Raji (cell line): ENCODE data around the gene SCYGR1.

Experiments used
- POLR2A ChIP-seq: IDR thresholded peaks from 2 replicates; pipeline ENCODE4 v1.6.1; 2011; ENCODE audit warnings: low read depth, low read length, control low read depth; ENCODE audit not compliant: insufficient read depth

Gene SCYGR1

GRCh38 chr2:227411320-227411989 lies 23.7 kb upstream of the SCYGR1 start:
- no peak for TF ChIP-seq POLR2A

DNA sequence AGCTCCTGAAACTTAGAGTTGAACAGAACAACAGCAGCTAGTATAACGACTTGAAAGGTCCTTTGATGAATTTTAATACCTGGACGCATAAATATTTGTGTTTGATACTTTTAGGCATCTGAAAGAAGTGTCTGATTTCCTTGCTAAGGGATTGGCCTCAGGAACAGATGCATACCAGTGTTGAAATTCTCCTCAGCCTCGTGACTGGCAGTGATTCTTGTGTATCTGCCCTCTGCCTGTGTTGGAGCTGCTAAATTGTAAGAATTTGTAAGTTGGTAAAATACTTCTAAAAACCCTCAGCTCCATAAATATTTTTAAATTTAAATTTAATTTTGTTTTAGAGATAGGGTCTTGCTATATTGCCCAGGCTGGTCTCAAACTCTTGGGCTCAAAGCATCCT lies 22.4 kb upstream of the SCYGR1 start:
- TF ChIP-seq POLR2A: no peak

DNA sequence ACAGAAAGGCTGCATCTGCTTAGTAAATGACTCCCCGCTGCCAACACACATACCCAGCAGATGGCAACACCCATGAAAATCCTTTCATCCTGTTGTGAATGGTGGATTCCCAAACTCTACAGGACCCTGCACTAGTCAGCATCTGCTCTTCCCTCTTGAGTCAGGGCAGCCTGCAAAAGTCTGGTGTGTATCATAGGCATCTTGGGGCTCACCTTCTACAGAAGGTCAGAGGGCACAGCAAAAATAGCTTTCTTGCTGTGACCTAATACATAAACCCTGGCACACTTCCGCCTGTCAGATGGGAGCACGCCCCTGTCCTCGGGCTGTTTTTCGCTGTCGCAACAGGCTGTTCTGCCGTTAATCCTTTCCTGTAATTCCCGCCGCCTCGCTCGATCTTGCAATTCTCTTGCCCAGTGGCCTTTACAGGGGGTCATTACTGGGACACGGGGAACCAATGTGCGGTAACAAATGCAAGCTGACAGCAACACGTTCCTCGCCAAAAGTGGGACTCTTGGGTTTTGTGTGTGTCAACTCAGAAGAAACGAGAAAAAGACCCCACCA lies 19.9 kb upstream of the SCYGR1 start:
- TF ChIP-seq POLR2A: no peak

DNA sequence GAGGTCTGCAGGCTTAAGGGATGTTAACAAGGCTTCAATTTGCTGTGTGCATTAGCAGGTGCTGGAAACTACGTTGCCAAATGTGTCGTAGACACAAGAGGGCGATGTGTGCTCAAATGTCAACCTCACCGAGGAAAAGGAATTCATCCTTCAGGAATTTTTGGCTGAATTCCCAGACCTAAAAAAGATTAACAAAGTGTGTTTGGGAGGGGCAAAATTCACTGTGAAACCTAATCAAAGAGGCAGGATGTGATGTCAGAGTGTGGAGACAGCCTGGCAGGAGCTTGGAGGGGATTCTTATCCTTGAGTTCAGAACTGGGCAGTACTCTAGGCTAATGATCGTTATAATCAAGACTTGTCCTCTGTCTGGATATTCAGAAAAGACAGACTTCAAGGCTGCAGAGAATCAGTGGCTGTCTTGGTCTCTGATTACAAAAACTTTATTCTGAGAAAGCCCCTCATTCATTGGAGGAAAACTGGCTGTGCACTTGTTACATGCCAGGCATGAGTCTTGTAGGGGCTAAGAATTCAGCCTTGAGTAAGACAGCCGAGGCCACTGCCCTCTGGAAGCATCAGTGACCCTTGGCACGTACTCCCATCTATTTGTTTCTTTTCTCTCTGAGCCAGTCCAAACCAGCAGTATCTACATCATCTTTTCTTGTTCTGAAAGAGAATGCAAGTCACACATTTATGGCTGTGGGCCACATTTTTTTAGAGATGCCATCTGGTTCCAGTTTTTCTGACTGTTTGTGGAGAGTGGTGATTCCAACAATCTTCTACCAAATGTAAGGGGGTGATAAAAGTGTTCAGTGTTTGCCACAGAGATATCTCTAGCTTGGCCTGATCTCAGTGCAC lies 18.7 kb upstream of the SCYGR1 start:
- TF ChIP-seq POLR2A: no peak

GRCh38 chr2:227404585-227405271 lies 17.0 kb upstream of the SCYGR1 start:
- TF ChIP-seq POLR2A: no peak

DNA sequence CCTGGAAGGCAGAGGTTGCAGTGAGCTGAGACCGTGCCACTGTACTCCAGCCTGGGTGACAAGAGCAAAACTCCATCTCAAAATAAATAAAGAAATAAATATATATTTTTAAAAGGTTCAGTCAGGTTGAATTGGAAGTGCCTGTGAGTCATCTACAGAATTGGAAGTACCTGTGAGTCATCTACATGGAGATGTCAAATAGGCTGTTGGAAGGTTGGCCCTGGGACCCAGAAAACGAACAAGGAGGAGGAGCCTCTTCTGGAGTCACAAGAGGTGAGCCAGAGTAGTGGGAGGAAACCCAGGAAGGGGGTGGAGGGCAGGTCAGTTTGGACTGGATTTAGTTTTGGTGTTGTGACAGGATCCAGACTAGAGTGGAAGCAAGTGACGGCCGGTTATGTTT lies 15.2 kb upstream of the SCYGR1 start:
- TF ChIP-seq POLR2A: no peak

- no peak for TF ChIP-seq POLR2A
Observed at GRCh38 chr2:227402321-227402720, 14.6 kb upstream of the SCYGR1 start.

DNA sequence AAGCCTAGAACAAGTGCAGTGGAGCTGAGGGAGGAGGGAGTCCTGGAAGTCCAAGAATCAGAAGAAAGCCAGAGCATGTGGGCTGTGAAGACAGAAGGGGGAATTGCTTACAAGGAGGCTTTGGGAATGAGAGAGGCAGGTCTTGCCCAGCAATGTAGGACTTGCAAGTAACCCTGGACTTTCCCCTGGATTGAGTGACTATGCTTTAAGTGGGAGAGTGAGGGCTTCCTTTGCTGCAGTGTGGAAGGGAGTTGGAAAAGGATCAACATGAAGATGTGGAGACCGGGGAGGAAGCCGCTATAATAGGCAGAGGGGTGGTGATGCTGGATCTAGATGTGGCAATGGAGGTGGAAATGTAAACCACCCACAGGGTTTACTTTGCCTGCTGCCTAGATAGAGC lies 13.8 kb upstream of the SCYGR1 start:
- TF ChIP-seq POLR2A: no peak

DNA sequence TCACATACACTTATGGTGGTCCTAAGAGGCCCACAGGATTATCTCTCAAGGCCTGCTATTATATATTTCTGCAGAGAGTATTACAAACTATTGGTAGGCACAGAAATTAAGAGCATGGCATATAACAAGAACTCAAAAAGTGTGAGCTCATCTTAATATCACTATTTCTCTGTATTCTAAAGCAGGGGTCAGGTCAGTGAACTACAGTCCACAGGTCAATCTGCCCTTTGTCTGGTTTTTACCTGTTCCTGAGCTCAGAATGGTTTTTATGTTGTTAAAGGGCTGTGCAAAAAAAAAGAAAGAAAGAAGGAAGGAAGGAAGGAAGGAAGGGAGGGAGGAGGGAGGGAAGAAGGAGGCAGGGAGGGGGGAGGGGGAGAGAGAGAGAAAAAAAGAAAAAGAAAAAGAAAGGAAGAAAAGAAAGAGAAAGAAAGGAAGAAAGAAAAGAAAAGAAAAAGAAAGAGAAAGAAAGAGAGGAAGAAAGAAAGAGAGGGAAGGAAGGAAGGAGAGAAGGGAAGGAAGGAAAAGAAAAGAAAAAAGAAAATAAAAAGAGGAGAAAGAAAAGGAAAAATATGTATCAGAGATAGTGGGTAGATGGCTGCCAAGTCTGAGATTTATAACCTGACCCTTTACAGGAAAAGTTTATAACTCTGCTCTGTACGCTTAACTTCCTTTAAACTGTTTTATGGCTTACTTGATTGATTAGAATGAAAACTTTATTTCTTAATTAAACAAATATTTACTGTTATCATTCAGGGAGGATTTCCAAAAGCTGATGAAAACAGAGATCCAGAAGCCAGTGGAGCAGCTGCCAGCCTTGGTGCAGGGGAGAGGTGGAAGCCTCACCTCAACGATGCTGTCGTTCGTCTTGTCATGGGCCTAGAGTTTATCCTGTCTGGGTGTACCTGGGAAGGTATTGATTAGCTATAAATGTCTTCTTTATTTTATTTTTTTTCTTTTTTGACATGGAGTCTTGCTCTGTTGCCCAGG lies 11.2 kb upstream of the SCYGR1 start:
- no peak for TF ChIP-seq POLR2A

DNA sequence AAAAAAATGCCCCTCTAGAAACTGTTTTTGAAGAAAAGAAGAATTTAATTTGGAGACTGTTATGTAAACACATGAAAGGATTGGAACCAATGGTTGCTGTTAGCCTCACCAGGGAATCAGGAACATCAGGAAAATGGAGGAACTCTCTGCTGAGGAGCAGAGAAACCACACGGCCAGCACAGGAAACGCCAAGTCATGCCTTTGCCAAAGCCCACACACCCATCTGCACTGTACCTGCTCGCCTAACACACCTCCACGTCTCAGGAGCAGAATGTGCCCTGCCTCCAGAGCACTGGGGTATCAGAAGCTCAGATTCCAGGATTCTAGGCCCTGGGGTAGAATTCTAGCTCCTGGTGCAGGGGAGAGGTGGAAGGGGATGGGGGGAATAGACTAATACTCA lies 9.8 kb upstream of the SCYGR1 start:
- TF ChIP-seq POLR2A: no peak

- TF ChIP-seq POLR2A: no peak
Observed at GRCh38 chr2:227395556-227395955, 7.8 kb upstream of the SCYGR1 start.

GRCh38 chr2:227394401-227394800 lies 6.7 kb upstream of the SCYGR1 start:
- TF ChIP-seq POLR2A: no peak

DNA sequence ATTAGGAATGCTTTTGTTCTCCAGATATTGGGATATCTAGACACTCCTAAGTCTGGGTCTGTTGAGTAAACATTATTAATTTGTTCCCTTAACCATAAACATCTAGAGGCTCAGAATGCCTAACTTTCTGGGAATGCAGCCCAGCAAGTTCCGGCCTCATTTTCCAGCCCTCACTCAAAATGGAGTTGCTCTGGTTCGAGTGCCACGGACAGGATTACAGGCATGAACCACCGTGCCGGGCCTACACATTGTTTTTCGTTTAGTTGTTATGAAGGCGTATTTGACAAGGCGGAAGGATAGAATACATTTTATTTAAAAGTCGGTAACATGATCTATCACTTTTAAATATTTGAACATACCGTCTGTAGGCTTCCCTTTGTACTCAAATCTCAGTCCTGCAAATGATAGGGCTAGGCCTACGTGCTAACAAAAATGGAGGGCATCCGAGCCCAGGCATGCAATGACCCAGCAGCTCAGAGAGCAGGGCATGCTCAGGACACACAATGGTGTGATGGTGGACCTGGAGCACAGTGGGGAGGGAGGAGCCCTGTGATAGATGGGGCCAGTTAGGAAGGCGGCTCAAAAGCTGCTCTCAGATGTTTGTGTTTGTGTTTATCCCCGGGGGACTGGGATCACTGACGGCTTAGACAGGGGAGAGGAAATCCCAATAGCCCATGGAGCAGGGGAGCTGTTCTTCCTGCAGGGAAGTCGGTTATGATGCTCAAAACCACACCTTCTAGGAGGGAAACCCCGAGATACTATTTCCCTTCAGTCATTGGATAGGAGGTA lies 2.9 kb upstream of the SCYGR1 start:
- no peak for TF ChIP-seq POLR2A

GRCh38 chr2:227389661-227390060 lies 1.9 kb upstream of the SCYGR1 start:
- no peak for TF ChIP-seq POLR2A
